DND-41 (cell line): Measurements from ENCODE around the gene TBC1D22A.

ENCODE experiments used
- ATAC-seq: fragments of 200-7000 bp; cut with Tn5 transposase; 3 replicates; pipeline ENCODE4 v1.9.1; 2021; ENCODE audit warnings: low read depth; ENCODE audit not compliant: insufficient read depth
- DNase-seq: peaks from one replicate; pipeline ENCODE4 v3.0.0-alpha.2; 2020
- H2AFZ ChIP-seq: 2 replicates; pipeline ENCODE4 v1.6.0; 2012; ENCODE audit warnings: low read depth, low read length
- H3K27ac ChIP-seq: 2 replicates; pipeline ENCODE4 v1.5.1; 2012; ENCODE audit warnings: low read length, inconsistent platforms
- H3K27me3 ChIP-seq: fragments of 200-600 bp; sonication (generic); 2 replicates; pipeline ENCODE4 v1.6.0; 2012; ENCODE audit warnings: low read length, mild to moderate bottlenecking, inconsistent platforms; ENCODE audit not compliant: insufficient read depth, poor library complexity
- H3K36me3 ChIP-seq: 2 replicates; pipeline ENCODE4 v1.5.1; 2012; ENCODE audit warnings: low read length, inconsistent platforms; ENCODE audit not compliant: insufficient read depth
- H3K4me1 ChIP-seq: 2 replicates; pipeline ENCODE4 v1.5.1; 2012; ENCODE audit warnings: mild to moderate bottlenecking, low read length; ENCODE audit not compliant: insufficient read depth
- H3K4me2 ChIP-seq: 2 replicates; pipeline ENCODE4 v1.6.0; 2012; ENCODE audit warnings: mild to moderate bottlenecking, moderate library complexity, low read length, inconsistent platforms; ENCODE audit not compliant: insufficient read depth
- H3K4me3 ChIP-seq, 2 experiments: fragments of 200-600 bp in 1 of 2; shearing (Covaris generic) in 1 of 2; 2 replicates each; pipeline ENCODE4 v1.5.1; 2012 to 2016; ENCODE audit warnings: inconsistent platforms in 2 of 2, low read length in 2 of 2, mild to moderate bottlenecking in 2 of 2, low read depth in 1 of 2, moderate library complexity in 1 of 2
- H3K79me2 ChIP-seq: 2 replicates; pipeline ENCODE4 v1.6.0; 2012; ENCODE audit warnings: low read length, inconsistent platforms; ENCODE audit not compliant: insufficient read depth
- H3K9ac ChIP-seq: 2 replicates; pipeline ENCODE4 v1.6.0; 2012; ENCODE audit warnings: low read depth, mild to moderate bottlenecking, inconsistent platforms, low read length, moderate library complexity
- H3K9me3 ChIP-seq: 2 replicates; pipeline ENCODE4 v1.5.1; 2012; ENCODE audit warnings: low read length, moderate library complexity, mild to moderate bottlenecking, inconsistent platforms; ENCODE audit not compliant: insufficient read depth, severe bottlenecking
- H4K20me1 ChIP-seq: 2 replicates; pipeline ENCODE4 v1.6.0; 2012; ENCODE audit warnings: low read length; ENCODE audit not compliant: insufficient read depth
- CTCF ChIP-seq: IDR thresholded peaks from 2 replicates; pipeline ENCODE4 v1.5.1; 2012; ENCODE audit warnings: borderline replicate concordance, low read length, moderate library complexity, mild to moderate bottlenecking; ENCODE audit not compliant: poor library complexity, severe bottlenecking; ENCODE audit errors: extremely low read depth
- EZH2 ChIP-seq: IDR thresholded peaks from 3 replicates; pipeline ENCODE4 v1.6.1; 2012; ENCODE audit warnings: borderline replicate concordance, low read depth, mild to moderate bottlenecking, moderate library complexity, low read length, inconsistent platforms; ENCODE audit not compliant: severe bottlenecking

TBC1D22A gene

GRCh38 chr22:47151064-47151463, 388.6 kb downstream of the TBC1D22A start:
- no peak for ATAC-seq
- no peak overlapping the region for H3K4me3 ChIP-seq
- H3K9ac ChIP-seq = no peak overlapping the region
- no peaks in the 10 kb centered on the region for H3K36me3 ChIP-seq
- H3K4me1 ChIP-seq = no peaks in the 10 kb centered on the region
- H4K20me1 ChIP-seq = peaks cover 25% of the 10 kb centered on the region
- no peak overlapping the region for H3K4me2 ChIP-seq
- H3K27me3 ChIP-seq = no peaks in the 10 kb centered on the region
- DNase-seq = no peak
- H3K79me2 ChIP-seq = no peaks in the 10 kb centered on the region
- H3K27ac ChIP-seq = no peak overlapping the region
- TF ChIP-seq CTCF (no peak), EZH2 (no peak)
- no peak overlapping the region for H2AFZ ChIP-seq
- no peaks in the 10 kb centered on the region for H3K9me3 ChIP-seq

GRCh38 chr22:47151490-47151889, 389.0 kb downstream of the TBC1D22A start:
- DNase-seq = no peak
- no peaks in the 10 kb centered on the region for H3K27me3 ChIP-seq
- no peak overlapping the region for H3K27ac ChIP-seq
- no peak overlapping the region for H3K9ac ChIP-seq
- ATAC-seq = no peak
- no peaks in the 10 kb centered on the region for H3K36me3 ChIP-seq
- no peak overlapping the region for H3K4me3 ChIP-seq
- no peak overlapping the region for H3K4me2 ChIP-seq
- no peaks in the 10 kb centered on the region for H3K9me3 ChIP-seq
- no peaks in the 10 kb centered on the region for H3K4me1 ChIP-seq
- H3K79me2 ChIP-seq = no peaks in the 10 kb centered on the region
- TF ChIP-seq EZH2 (no peak), CTCF (no peak)
- peaks cover 24% of the 10 kb centered on the region for H4K20me1 ChIP-seq
- H2AFZ ChIP-seq = no peak overlapping the region

- Histone ChIP-seq H3K9ac (no peak overlapping the region), H3K4me1 (no peaks in the 10 kb centered on the region)
- no peak for ATAC-seq
Measured at GRCh38 chr22:47152236-47152635, 389.8 kb downstream of the TBC1D22A start.

More at GRCh38 chr22:47152236-47152635, 389.8 kb downstream of the TBC1D22A start:
- Histone ChIP-seq H3K9me3 (no peaks in the 10 kb centered on the region), H3K27ac (no peak overlapping the region), H3K4me2 (no peak overlapping the region), H4K20me1 (peaks cover 21% of the 10 kb centered on the region), H3K4me3 (no peak overlapping the region), H3K79me2 (no peaks in the 10 kb centered on the region), H3K27me3 (no peaks in the 10 kb centered on the region), H2AFZ (no peak overlapping the region), H3K36me3 (no peaks in the 10 kb centered on the region)
- DNase-seq = no peak
- no peak for TF ChIP-seq EZH2
- no peak for TF ChIP-seq CTCF
